Endothelial cell of umbilical vein (primary cell): ENCODE results near the gene UGT1A5. TPM values are rescaled to one million over a fixed set of nuclear protein-coding genes. Genes with fewer than 3 reads are reported as not detected.

Experiments used
- BruUV-seq: library from RNA; stranded (reverse); fragments of 400-500 nt; replicated peaks from 2 replicates; lab custom pipeline; 2021; lab: Mats Ljungman, UMichigan
- CTCF ChIA-PET: fragments of 300-600, 350-600 bp; sonication (Branson Sonifier 250); formaldehyde crosslinking; loops from one replicate; lab custom pipeline; 2021; ENCODE audit warnings: antibody characterized with exemption, inconsistent platforms; lab: Charles Lee
- POLR2A ChIA-PET: fragments of 300-600, 350-600 bp; sonication (Branson Sonifier 250); formaldehyde crosslinking; loops from one replicate; lab custom pipeline; 2021; ENCODE audit warnings: antibody characterized with exemption, inconsistent platforms; lab: Charles Lee
- DNase-seq: peaks from one replicate; pipeline ENCODE4 v3.0.0-alpha.2; 2011; ENCODE audit warnings: low read depth, low spot score
- FAIRE-seq: peaks from 2 replicates; lab custom pipeline; 2011; peaks lifted over from hg19 to GRCh38; lab: Jason Lieb, UNC
- H2AFZ ChIP-seq: 2 replicates; pipeline ENCODE4 v1.6.0; 2012; ENCODE audit warnings: low read depth, low read length, control low read depth, inconsistent platforms
- H3K27ac ChIP-seq: 2 replicates; pipeline ENCODE4 v1.5.1; 2011; ENCODE audit warnings: low read depth, mild to moderate bottlenecking, control low read depth, low read length, moderate library complexity; ENCODE audit not compliant: insufficient read depth
- H3K27me3 ChIP-seq, 2 experiments: 2 replicates each; pipeline versions ENCODE4 v1.6.0 to v1.6.1; 2011; ENCODE audit warnings: low read length in 2 of 2, mixed read lengths in 1 of 2; ENCODE audit not compliant: control insufficient read depth in 2 of 2, insufficient read depth in 2 of 2
- H3K36me3 ChIP-seq, 2 experiments: 2 replicates in 1 of 2; 3 replicates in 1 of 2; pipeline ENCODE4 v1.5.1; 2011; ENCODE audit warnings: low read length in 2 of 2, mild to moderate bottlenecking in 1 of 2, moderate library complexity in 1 of 2; ENCODE audit not compliant: control insufficient read depth in 2 of 2, insufficient read depth in 2 of 2; ENCODE audit errors: extremely low read depth in 1 of 2
- H3K4me1 ChIP-seq: 3 replicates; pipeline ENCODE4 v1.5.1; 2011; ENCODE audit warnings: mild to moderate bottlenecking, low read length; ENCODE audit not compliant: control insufficient read depth, insufficient read depth; ENCODE audit errors: extremely low read depth
- H3K4me2 ChIP-seq: 2 replicates; pipeline ENCODE4 v1.6.1; 2011; ENCODE audit warnings: low read length, control low read depth, mixed read lengths; ENCODE audit not compliant: insufficient read depth
- H3K4me3 ChIP-seq, 3 experiments: fragments of 200-600 bp in 1 of 3; sonication (generic), shearing (Covaris generic) in 1 of 3; replicated peaks in 1 of 3; 2 replicates each; pipeline ENCODE4 v1.5.1; 2011 to 2016; ENCODE audit warnings: control low read depth in 3 of 3, low read length in 3 of 3, mild to moderate bottlenecking in 2 of 3, inconsistent platforms in 1 of 3, low read depth in 1 of 3, moderate library complexity in 1 of 3; ENCODE audit not compliant: insufficient read depth in 1 of 3
- H3K79me2 ChIP-seq: 2 replicates; pipeline ENCODE4 v1.6.0; 2012; ENCODE audit warnings: low read length, inconsistent platforms; ENCODE audit not compliant: control insufficient read depth, insufficient read depth
- H3K9ac ChIP-seq: replicated peaks from 2 replicates; pipeline ENCODE3; 2011; ENCODE audit warnings: low read length, control low read depth; ENCODE audit not compliant: insufficient read depth; ENCODE audit errors: extremely low read depth
- H3K9me1 ChIP-seq: replicated peaks from 3 replicates; pipeline ENCODE4 v1.6.0; 2011; ENCODE audit warnings: mild to moderate bottlenecking, low read length; ENCODE audit not compliant: control insufficient read depth, insufficient read depth; ENCODE audit errors: extremely low read depth
- H3K9me3 ChIP-seq: replicated peaks from 2 replicates; pipeline ENCODE4 v1.5.1; 2012; ENCODE audit warnings: low read length, inconsistent platforms; ENCODE audit not compliant: control insufficient read depth, insufficient read depth
- H4K20me1 ChIP-seq: replicated peaks from 2 replicates; pipeline ENCODE3; 2011; ENCODE audit warnings: mild to moderate bottlenecking, low read length; ENCODE audit not compliant: control insufficient read depth, insufficient read depth; ENCODE audit errors: extremely low read depth
- CTCF ChIP-seq, 2 donors: IDR thresholded peaks; 1 replicate in 1 of 2; 2 replicates in 1 of 2; pipeline ENCODE4 v1.5.1; 2011; ENCODE audit warnings: low read length in 2 of 2, mild to moderate bottlenecking in 2 of 2, moderate library complexity in 2 of 2, control low read depth in 1 of 2, inconsistent platforms in 1 of 2, low read depth in 1 of 2; ENCODE audit not compliant: insufficient read depth in 1 of 2; ENCODE audit errors: extremely low read depth in 1 of 2
- FOS ChIP-seq: IDR thresholded peaks from 2 replicates; pipeline ENCODE4 v1.6.1; 2011; ENCODE audit warnings: mild to moderate bottlenecking, low read length, moderate library complexity, borderline replicate concordance; ENCODE audit not compliant: insufficient read depth
- GATA2 ChIP-seq: IDR thresholded peaks from 2 replicates; pipeline ENCODE4 v1.7.0; 2011; ENCODE audit warnings: low read depth, mild to moderate bottlenecking, moderate library complexity, mixed read lengths, low read length; ENCODE audit not compliant: insufficient read length, insufficient read depth
- MAX ChIP-seq: IDR thresholded peaks from 2 replicates; pipeline ENCODE4 v1.6.1; 2011; ENCODE audit not compliant: insufficient read depth, insufficient read length
- MYC ChIP-seq: IDR thresholded peaks from one replicate; pipeline ENCODE4 v1.6.1; 2011; ENCODE audit warnings: mild to moderate bottlenecking, low read depth, low read length
- POLR2A ChIP-seq: IDR thresholded peaks from 2 replicates; pipeline ENCODE4 v1.6.1; 2012; ENCODE audit warnings: low read depth, mild to moderate bottlenecking, control low read depth, low read length
- POLR2AphosphoS5 ChIP-seq: IDR thresholded peaks from 2 replicates; pipeline ENCODE4 v1.6.1; 2012; ENCODE audit warnings: low read depth, mild to moderate bottlenecking, control low read depth, low read length, moderate library complexity; ENCODE audit not compliant: insufficient read depth
- dilution Hi-C: fragments of 300-500 bp; cut with MboI; formaldehyde crosslinking; loops from one replicate; pipeline ENCODE4 v1.15.0; 2019; ENCODE audit warnings: low sequenced_read_pairs; ENCODE audit not compliant: extremely low pct_ligation_motif_present
- intact Hi-C: fragments of 100-400 bp; cut with micrococcal nuclease; formaldehyde crosslinking; loops from one replicate; pipeline ENCODE4 v1.10.0; 2022
- polyA plus RNA-seq, 4 experiments: library from polyadenylated mRNA; depleted of rRNA in 3 of 4; stranded (reverse) in 3 of 4; unstranded in 1 of 4; fragments of >200 nt; gene quantifications; 2 replicates each; pipeline versions ENCODE4 v1.2.1 to v1.2.3, GENCODE V29; 2011 to 2012; ENCODE audit warnings: missing spikeins in 1 of 4
- total RNA-seq: library from RNA; stranded (reverse); gene quantifications from 2 replicates; pipeline ENCODE4 v1.2.3, GENCODE V29; 2021

The UGT1A5 gene
- total and polyA plus RNA-seq, 2 donors (not counting 3 experiments of a cell fraction or from before 2014, with no cell fraction given) = not detected

- CTCF ChIA-PET = no interaction called here
- H3K27me3 ChIP-seq = no peaks in the 10 kb centered on the region
- dilution Hi-C loops = no loop called here
- intact Hi-C loops = no loop called here
- no TSS peak for BruUV-seq
- DNase-seq = no peak
- H3K9me1 ChIP-seq = no peaks in the 10 kb centered on the region
- H3K27ac ChIP-seq = no peak overlapping the region
- POLR2A ChIA-PET = no interaction called here
- no peaks in the 10 kb centered on the region for H4K20me1 ChIP-seq
- no peak overlapping the region for H2AFZ ChIP-seq
- H3K4me2 ChIP-seq = no peak overlapping the region
- no peaks in the 10 kb centered on the region for H3K4me1 ChIP-seq
- H3K9ac ChIP-seq = no peak overlapping the region
- FAIRE-seq = no peak
- TF ChIP-seq FOS (no peak), GATA2 (no peak), POLR2AphosphoS5 (no peak), MAX (no peak), MYC (no peak), CTCF (IDR thresholded peaks at IDR 0.05; ENCODE audit: extremely low read depth in 1 of 2, insufficient read depth in 1 of 2, low read depth in 1 of 2, low read length in 2 of 2) (no peak), POLR2A (no peak)
- H3K79me2 ChIP-seq = no peaks in the 10 kb centered on the region
- H3K9me3 ChIP-seq = no peaks in the 10 kb centered on the region
- no peak overlapping the region for H3K4me3 ChIP-seq
- no peaks in the 10 kb centered on the region for H3K36me3 ChIP-seq
Measured at GRCh38 chr2:233818639-233819621, 106.2 kb downstream of the UGT1A5 start.
